ENCODE results near the gene IL15RA.
"Not testable (repeated sequence)": the region's sequence is repeated elsewhere in the genome, so short reads cannot be mapped to it uniquely, and the experiment has no call there.

The IL15RA gene

GRCh38 chr10:5947471-5948207, 29.7 kb downstream of the IL15RA start:
- H3K9me3 ChIP-seq (ENCODE audit: insufficient read depth, low read length), result no peaks in the 10 kb centered on the region
- no peaks in the 10 kb centered on the region for H3K36me3 ChIP-seq (ENCODE audit: low read length)
- no peaks in the 10 kb centered on the region for H3K27me3 ChIP-seq (ENCODE audit: low read length)
- no peak overlapping the region for H3K4me2 ChIP-seq (ENCODE audit: low read depth, low read length, poor library complexity, severe bottlenecking)
- no peak overlapping the region for H2AFZ ChIP-seq (ENCODE audit: low read depth, low read length, severe bottlenecking)
- H3K9me2 ChIP-seq (replicated peaks; ENCODE audit: insufficient read depth, low read length), result no peaks in the 10 kb centered on the region
- H4K20me1 ChIP-seq (ENCODE audit: low read depth, low read length), result no peaks in the 10 kb centered on the region
- H3K4me3 ChIP-seq (ENCODE audit: insufficient read depth, low read length, poor library complexity, severe bottlenecking), result no peak overlapping the region
- no peaks in the 10 kb centered on the region for H3F3A ChIP-seq (ENCODE audit: insufficient read depth)
- H3K79me2 ChIP-seq (ENCODE audit: insufficient read depth, low read length), result no peaks in the 10 kb centered on the region
- H3K27ac ChIP-seq (ENCODE audit: low read depth, low read length), result no peak overlapping the region
- TF ChIP-seq EZH2phosphoT487 (conservative IDR thresholded peaks at IDR 0.05; ENCODE audit: low read length), result no peak
- no peak for TF ChIP-seq CTCF (IDR thresholded peaks at IDR 0.05; ENCODE audit: insufficient read depth, low read length, poor library complexity, severe bottlenecking)
- H3K9ac ChIP-seq (ENCODE audit: low read length), result no peak overlapping the region

GRCh38 chr10:5946786-5947185, 30.6 kb downstream of the IL15RA start:
- no peak for TF ChIP-seq CTCF (IDR thresholded peaks at IDR 0.05; ENCODE audit: insufficient read depth, low read length, poor library complexity, severe bottlenecking)
- TF ChIP-seq EZH2phosphoT487 (conservative IDR thresholded peaks at IDR 0.05; ENCODE audit: low read length), result no peak
- Histone ChIP-seq H3K9ac (ENCODE audit: low read length) (no peak overlapping the region), H3K9me3 (ENCODE audit: insufficient read depth, low read length) (no peaks in the 10 kb centered on the region), H4K20me1 (ENCODE audit: low read depth, low read length) (no peaks in the 10 kb centered on the region), H3K27ac (ENCODE audit: low read depth, low read length) (no peak overlapping the region), H3K4me2 (ENCODE audit: low read depth, low read length, poor library complexity, severe bottlenecking) (no peak overlapping the region), H3K36me3 (ENCODE audit: low read length) (no peaks in the 10 kb centered on the region), H3K27me3 (ENCODE audit: low read length) (no peaks in the 10 kb centered on the region), H3K4me3 (ENCODE audit: insufficient read depth, low read length, poor library complexity, severe bottlenecking) (no peak overlapping the region), H3K9me2 (replicated peaks; ENCODE audit: insufficient read depth, low read length) (no peaks in the 10 kb centered on the region), H3K79me2 (ENCODE audit: insufficient read depth, low read length) (no peaks in the 10 kb centered on the region), H2AFZ (ENCODE audit: low read depth, low read length, severe bottlenecking) (no peak overlapping the region), H3F3A (ENCODE audit: insufficient read depth) (no peaks in the 10 kb centered on the region)

DNA sequence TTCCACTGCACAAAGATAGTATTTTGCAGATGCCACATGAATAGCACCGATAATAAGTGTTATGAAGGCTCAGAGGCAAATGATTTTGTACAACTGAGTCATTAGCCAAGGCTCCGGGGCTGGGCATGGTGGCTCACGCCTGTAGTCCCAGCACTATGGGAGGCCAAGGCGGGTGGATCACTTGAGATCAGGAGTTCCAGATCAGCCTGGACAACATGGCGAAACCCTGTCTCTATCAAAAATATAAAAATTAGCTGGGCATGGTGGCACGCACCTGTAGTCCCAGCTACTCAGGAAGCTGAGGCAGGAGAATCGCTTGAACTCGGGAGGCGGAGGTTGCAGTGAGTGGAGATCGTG, 30.9 kb downstream of the IL15RA start:
- not testable (repeated sequence) for H3K27ac ChIP-seq (ENCODE audit: low read depth, low read length); H2AFZ ChIP-seq (ENCODE audit: low read depth, low read length, severe bottlenecking); H3K79me2 ChIP-seq (ENCODE audit: insufficient read depth, low read length); H3K36me3 ChIP-seq (ENCODE audit: low read length); H3K9me2 ChIP-seq (replicated peaks; ENCODE audit: insufficient read depth, low read length); H3K27me3 ChIP-seq (ENCODE audit: low read length); H4K20me1 ChIP-seq (ENCODE audit: low read depth, low read length); H3F3A ChIP-seq (ENCODE audit: insufficient read depth); H3K9me3 ChIP-seq (ENCODE audit: insufficient read depth, low read length); H3K4me3 ChIP-seq (ENCODE audit: insufficient read depth, low read length, poor library complexity, severe bottlenecking); H3K9ac ChIP-seq (ENCODE audit: low read length); H3K4me2 ChIP-seq (ENCODE audit: low read depth, low read length, poor library complexity, severe bottlenecking)

DNA sequence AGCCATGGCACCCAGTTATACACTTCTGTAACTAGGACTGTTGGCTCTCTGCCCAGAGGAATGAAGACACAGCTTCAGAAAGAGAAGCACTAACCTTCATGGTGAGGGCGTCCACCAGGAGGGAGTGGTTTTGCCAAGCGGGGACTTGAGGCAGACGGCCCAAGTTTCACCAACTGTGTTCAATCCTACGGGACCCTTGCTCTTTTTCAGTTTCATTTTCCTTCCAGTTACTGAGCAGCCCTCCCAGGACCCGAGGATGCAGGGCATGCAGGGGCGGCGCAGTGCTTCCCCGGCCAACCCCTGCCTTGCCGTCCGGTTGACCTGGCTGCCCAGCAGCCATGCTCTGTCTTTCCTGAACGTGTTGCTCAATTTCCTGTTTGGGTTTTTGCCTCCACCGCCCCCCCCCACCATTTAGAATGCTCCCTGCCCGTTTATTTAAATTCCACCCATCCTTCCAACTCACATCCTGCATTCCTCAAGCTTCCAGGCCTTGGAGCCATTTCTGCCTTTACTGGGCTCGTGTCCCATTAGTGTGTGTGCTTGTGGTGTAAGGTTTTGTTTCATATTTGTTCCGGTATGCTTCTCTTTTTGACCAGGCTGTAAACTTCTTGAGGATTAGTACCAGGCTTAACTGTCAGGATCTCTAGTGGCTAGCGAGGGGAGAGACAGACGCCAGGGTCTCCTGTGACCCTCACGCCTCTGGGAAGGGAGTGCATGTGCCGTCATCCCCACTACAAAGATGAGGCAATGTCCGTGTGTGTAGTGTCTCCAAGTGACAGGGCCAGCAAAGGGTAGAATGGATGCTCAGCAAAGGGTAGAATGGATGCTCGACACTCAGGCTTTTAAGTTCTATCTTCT, 31.6 kb downstream of the IL15RA start:
- Histone ChIP-seq H3K4me3 (ENCODE audit: insufficient read depth, low read length, poor library complexity, severe bottlenecking) (no peak overlapping the region), H3K79me2 (ENCODE audit: insufficient read depth, low read length) (no peaks in the 10 kb centered on the region), H3K27me3 (ENCODE audit: low read length) (no peaks in the 10 kb centered on the region), H3F3A (ENCODE audit: insufficient read depth) (no peaks in the 10 kb centered on the region), H4K20me1 (ENCODE audit: low read depth, low read length) (no peaks in the 10 kb centered on the region), H3K36me3 (ENCODE audit: low read length) (no peaks in the 10 kb centered on the region), H3K9me2 (replicated peaks; ENCODE audit: insufficient read depth, low read length) (no peaks in the 10 kb centered on the region), H3K27ac (ENCODE audit: low read depth, low read length) (no peak overlapping the region), H2AFZ (ENCODE audit: low read depth, low read length, severe bottlenecking) (no peak overlapping the region), H3K9ac (ENCODE audit: low read length) (no peak overlapping the region), H3K9me3 (ENCODE audit: insufficient read depth, low read length) (no peaks in the 10 kb centered on the region), H3K4me2 (ENCODE audit: low read depth, low read length, poor library complexity, severe bottlenecking) (no peak overlapping the region)
- TF ChIP-seq EZH2phosphoT487 (conservative IDR thresholded peaks at IDR 0.05; ENCODE audit: low read length) (no peak), CTCF (IDR thresholded peaks at IDR 0.05; ENCODE audit: insufficient read depth, low read length, poor library complexity, severe bottlenecking) (no peak)
